Suprapubic skin (tissue), 4 donors: ENCODE measurements around the gene ZNF732. TPM values are rescaled to one million over a fixed set of nuclear protein-coding genes. Genes with fewer than 3 reads are reported as not detected.
"Not testable (repeated sequence)": the region's sequence is repeated elsewhere in the genome, so short reads cannot be mapped to it uniquely, and the experiment has no call there.

ENCODE experiments used
- DNase-seq, 2 donors: peaks; one replicate each; pipeline ENCODE4 v3.0.0-alpha.2; 2019; ENCODE audit warnings: low spot score in 2 of 2
- H3K27ac ChIP-seq: fragments of 200-600 bp; sonication (generic); one replicate; pipeline ENCODE4 v1.5.1; 2019
- H3K27me3 ChIP-seq: fragments of 200-600 bp; sonication (generic); one replicate; pipeline ENCODE4 v1.5.1; 2019
- H3K36me3 ChIP-seq: fragments of 200-600 bp; sonication (generic); one replicate; pipeline ENCODE4 v1.5.1; 2019
- H3K4me1 ChIP-seq: fragments of 200-600 bp; sonication (generic); one replicate; pipeline ENCODE4 v1.5.1; 2019
- H3K4me3 ChIP-seq: fragments of 200-600 bp; sonication (generic); one replicate; pipeline ENCODE4 v1.5.1; 2019; ENCODE audit warnings: mild to moderate bottlenecking
- H3K9me3 ChIP-seq: fragments of 200-600 bp; sonication (generic); one replicate; pipeline ENCODE4 v1.5.1; 2019
- EP300 ChIP-seq: sonication (generic); formaldehyde crosslinking; IDR thresholded peaks from one replicate; pipeline ENCODE4 v1.6.1; 2017; ENCODE audit warnings: antibody characterized with exemption
- POLR2A ChIP-seq, 2 donors: fragments of 450-650 bp; IDR thresholded peaks; one replicate each; pipeline ENCODE4 v1.6.1; 2017; ENCODE audit warnings: antibody characterized with exemption in 2 of 2, mild to moderate bottlenecking in 2 of 2, moderate library complexity in 2 of 2
- POLR2AphosphoS5 ChIP-seq, 3 donors: sonication (generic); formaldehyde crosslinking; IDR thresholded peaks; one replicate each; pipeline ENCODE4 v1.6.1; 2017; ENCODE audit warnings: antibody characterized with exemption in 3 of 3
- WGBS: methylation state at CpG from one replicate; pipeline ENCODE4 v1.1.5; 2018; 5-methylcytosine and 5-hydroxymethylcytosine counted together
- total RNA-seq, 4 donors: library from RNA; depleted of rRNA; stranded (reverse); fragments of >200 nt; gene quantifications; one replicate each; pipeline ENCODE4 v1.1.0, GENCODE V29; 2016
- TF ChIP-seq, protein P1 (sequence below), 2 donors: fragments of 200-600 bp in 1 of 2; fragments of 450-650 bp in 1 of 2; sonication (generic) in 1 of 2; IDR thresholded peaks; one replicate each; pipeline ENCODE4 v1.5.1; 2016 to 2019; ENCODE audit warnings: antibody characterized with exemption in 2 of 2, mild to moderate bottlenecking in 1 of 2, moderate library complexity in 1 of 2

ZNF732 gene
- total RNA-seq, 4 donors from 2014 or later = 1.0 to 2.3 (median 1.7) TPM

DNA sequence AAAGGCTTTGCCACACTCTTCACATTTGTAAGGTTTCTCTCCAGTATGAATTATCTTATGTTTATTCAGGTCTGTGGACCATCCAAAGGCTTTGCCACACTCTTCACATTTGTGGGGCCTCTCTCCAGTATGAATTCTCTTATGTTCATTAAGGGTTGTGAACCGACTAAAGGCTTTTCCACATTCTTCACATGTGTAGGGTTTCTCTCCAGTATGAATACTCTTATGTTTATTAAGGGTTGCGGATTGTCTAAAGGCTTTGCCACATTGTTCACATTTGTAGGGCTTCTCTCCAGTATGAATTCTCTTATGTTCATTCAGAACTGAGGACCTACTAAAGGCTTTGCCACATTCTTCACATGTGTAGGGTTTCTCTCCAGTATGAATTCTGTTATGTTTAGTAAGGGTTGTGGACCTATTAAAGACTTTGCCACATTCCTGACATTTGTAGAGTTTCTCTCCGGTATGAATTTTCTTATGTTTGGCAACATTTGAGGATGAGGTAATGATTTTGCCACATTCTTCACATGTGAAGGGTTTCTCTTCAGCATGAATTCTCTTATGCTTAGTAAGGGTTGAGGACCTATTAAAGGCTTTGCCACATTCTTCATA, 33.7 kb downstream of the ZNF732 start:
- Histone ChIP-seq H3K27me3 (no peaks in the 10 kb centered on the region), H3K4me3 (no peak overlapping the region), H3K9me3 (peaks cover 69% of the 10 kb centered on the region), H3K36me3 (no peaks in the 10 kb centered on the region), H3K27ac (no peak overlapping the region), H3K4me1 (no peaks in the 10 kb centered on the region)
- no peak for DNase-seq
- TF ChIP-seq POLR2A (IDR thresholded peaks at IDR 0.05) (no peak), EP300 (no peak), POLR2AphosphoS5 (IDR thresholded peaks at IDR 0.05) (no peak)
- TF ChIP-seq, protein P1, sequence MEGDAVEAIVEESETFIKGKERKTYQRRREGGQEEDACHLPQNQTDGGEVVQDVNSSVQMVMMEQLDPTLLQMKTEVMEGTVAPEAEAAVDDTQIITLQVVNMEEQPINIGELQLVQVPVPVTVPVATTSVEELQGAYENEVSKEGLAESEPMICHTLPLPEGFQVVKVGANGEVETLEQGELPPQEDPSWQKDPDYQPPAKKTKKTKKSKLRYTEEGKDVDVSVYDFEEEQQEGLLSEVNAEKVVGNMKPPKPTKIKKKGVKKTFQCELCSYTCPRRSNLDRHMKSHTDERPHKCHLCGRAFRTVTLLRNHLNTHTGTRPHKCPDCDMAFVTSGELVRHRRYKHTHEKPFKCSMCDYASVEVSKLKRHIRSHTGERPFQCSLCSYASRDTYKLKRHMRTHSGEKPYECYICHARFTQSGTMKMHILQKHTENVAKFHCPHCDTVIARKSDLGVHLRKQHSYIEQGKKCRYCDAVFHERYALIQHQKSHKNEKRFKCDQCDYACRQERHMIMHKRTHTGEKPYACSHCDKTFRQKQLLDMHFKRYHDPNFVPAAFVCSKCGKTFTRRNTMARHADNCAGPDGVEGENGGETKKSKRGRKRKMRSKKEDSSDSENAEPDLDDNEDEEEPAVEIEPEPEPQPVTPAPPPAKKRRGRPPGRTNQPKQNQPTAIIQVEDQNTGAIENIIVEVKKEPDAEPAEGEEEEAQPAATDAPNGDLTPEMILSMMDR (IDR thresholded peaks at IDR 0.05) = no peak
- 95% methylated on average over 3 of the region's 3 CpGs for WGBS

DNA sequence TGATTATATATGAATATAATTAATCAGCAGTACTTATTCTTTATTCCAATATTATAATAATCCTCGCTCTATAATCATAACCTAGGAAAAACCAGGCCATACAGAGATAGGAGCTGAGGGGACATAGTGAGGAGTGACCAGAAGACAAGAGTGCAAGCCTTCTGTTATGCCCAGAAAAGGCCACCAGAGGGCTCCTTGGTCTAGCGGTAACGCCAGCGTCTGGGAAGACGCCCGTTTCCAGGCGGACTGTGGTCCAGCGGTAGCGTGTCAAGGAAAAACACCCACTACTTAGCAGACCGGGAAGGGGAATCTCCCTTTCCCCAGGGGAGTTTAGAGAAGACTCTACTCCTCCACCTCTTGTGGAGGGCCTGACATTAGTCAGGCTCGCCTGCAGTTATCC, 46.0 kb downstream of the ZNF732 start:
- DNase-seq, H3K4me3 ChIP-seq, H3K36me3 ChIP-seq, H3K4me1 ChIP-seq, H3K27me3 ChIP-seq, H3K27ac ChIP-seq: not testable (repeated sequence)
- peaks cover 45% of the 10 kb centered on the region for H3K9me3 ChIP-seq
- 70% methylated on average over 11 of the region's 11 CpGs for WGBS

DNA sequence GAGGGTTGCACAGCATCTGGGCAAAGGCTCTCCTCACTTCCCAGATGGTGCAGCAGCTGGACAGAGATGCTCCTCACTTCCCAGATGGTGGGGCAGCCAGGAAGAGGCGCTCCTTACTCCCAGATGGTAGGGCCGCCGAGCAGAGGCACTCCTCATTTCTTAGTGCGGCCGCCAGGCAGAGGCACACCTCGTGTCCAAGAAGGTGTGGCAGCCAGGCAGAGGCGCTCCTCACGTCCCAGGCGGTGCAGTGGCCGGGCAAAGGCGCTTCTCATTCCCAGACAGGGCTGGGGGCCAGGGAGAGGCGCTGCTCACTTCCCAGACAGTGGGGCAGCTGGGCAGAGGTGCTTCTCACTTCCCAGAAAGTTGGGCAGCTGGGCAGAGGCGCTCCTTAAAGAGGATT, 48.8 kb downstream of the ZNF732 start:
- DNase-seq = no peak
- Histone ChIP-seq H3K27ac (no peak overlapping the region), H3K36me3 (peaks cover 9% of the 10 kb centered on the region), H3K4me3 (no peak overlapping the region), H3K9me3 (peaks cover 68% of the 10 kb centered on the region), H3K27me3 (no peaks in the 10 kb centered on the region), H3K4me1 (no peaks in the 10 kb centered on the region)
- WGBS = 82% methylated on average over 13 of the region's 13 CpGs
- TF ChIP-seq POLR2A (IDR thresholded peaks at IDR 0.05) (no peak), POLR2AphosphoS5 (IDR thresholded peaks at IDR 0.05) (no peak), EP300 (no peak)
- TF ChIP-seq, protein P1 (IDR thresholded peaks at IDR 0.05) = no peak

DNA sequence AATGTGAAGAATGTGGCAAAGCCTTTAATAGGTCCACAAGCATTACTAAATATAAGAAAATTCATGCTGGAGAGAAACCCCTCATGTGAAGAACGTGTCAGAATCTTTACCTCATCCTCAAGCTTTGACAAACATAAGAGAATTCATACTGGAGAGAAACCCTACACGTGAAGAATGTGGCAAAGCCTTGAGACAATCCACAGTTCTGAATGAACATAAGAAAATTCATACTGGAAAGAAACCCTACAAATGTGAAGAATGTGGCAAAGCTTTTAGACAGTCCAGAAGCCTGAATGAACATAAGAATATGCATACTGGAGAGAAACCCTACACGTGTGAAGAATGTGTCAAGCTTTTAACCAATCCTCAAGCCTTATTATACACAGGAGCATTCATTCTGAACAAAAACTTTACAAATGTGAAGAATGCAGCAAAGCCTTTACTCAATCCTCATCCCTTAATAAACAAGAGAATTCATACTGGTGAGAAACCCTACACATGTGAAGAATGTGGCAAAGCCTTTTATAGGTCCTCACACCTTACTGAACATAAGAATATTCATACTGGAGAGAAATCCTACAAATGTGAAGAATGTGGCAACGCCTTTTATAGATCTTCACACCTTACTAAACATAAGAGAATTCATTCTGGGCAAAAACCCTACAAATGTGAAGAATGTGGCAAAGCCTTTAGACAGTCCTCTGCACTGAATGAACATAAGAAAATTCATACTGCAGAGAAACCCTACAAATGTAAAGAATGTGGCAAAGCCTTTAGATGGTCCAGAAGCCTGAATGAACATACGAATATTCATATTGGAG, 51.1 kb downstream of the ZNF732 start:
- TF ChIP-seq EP300 = no peak
- no peak for TF ChIP-seq POLR2AphosphoS5 (IDR thresholded peaks at IDR 0.05)
- TF ChIP-seq POLR2A (IDR thresholded peaks at IDR 0.05) = no peak
- TF ChIP-seq, protein P1 (IDR thresholded peaks at IDR 0.05) = no peak
- Histone ChIP-seq H3K27me3 (no peaks in the 10 kb centered on the region), H3K4me1 (no peaks in the 10 kb centered on the region), H3K36me3 (peaks cover 9% of the 10 kb centered on the region), H3K4me3 (no peak overlapping the region), H3K27ac (no peak overlapping the region), H3K9me3 (peaks cover 64% of the 10 kb centered on the region)
- no peak for DNase-seq
- WGBS = 89% methylated on average over 5 of the region's 5 CpGs

DNA sequence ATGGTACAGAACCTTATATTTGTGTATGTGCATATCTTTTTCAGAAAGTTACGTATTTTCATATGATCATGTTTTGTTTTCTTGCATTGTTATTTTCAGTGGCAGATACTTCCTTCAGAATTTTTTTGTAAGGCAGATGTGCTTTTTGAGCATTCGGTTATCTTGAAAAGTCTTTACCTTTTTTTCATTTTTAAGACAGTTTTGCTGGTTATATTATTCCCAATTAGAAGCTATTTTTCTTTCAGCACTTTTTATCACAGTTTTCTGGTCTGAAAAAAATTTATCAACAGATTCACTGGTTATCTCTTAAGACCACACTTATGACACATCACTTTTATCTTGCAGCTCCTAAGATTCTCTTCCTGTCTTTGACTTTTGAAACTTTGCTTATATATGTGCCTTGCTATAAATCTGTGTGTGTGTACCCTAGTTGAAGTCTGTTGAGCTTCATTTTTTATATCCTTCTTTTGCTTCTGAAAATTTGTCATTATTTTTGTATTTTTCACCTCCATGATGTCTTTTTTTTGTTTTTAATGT, 53.1 kb downstream of the ZNF732 start:
- Histone ChIP-seq H3K27me3 (no peaks in the 10 kb centered on the region), H3K36me3 (peaks cover 7% of the 10 kb centered on the region), H3K4me3 (no peak overlapping the region), H3K27ac (no peak overlapping the region), H3K9me3 (peaks cover 58% of the 10 kb centered on the region), H3K4me1 (no peaks in the 10 kb centered on the region)
- no peak for TF ChIP-seq POLR2A (IDR thresholded peaks at IDR 0.05)
- TF ChIP-seq, protein P1 (IDR thresholded peaks at IDR 0.05) = no peak
- TF ChIP-seq POLR2AphosphoS5 (IDR thresholded peaks at IDR 0.05) = no peak
- TF ChIP-seq EP300 = no peak
- 94% methylated on average over 2 of the region's 2 CpGs for WGBS
- no peak for DNase-seq
